Measurements from ENCODE around the gene OTOG.

The OTOG gene

DNA sequence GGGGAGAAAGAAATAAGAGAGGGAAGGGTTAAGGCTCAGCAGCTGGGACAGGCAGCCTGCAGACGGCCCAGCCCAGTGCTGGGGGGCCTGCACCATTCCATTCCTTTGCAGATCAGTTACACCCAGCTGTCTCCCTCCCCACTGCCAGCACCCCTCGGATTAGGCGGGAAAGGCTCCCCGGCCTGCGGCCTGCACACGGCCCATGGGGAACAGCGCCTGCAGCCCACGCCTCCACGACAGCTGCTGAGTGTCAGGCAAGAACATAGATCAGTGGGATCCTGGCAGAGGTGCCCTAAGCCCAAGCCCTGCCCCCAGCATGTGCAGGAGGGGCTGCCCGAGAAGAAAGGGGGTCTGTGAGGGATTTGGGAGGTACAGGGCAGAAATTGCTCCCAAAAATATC lies 106.6 kb downstream of the OTOG start:
- no peak for FAIRE-seq

DNA sequence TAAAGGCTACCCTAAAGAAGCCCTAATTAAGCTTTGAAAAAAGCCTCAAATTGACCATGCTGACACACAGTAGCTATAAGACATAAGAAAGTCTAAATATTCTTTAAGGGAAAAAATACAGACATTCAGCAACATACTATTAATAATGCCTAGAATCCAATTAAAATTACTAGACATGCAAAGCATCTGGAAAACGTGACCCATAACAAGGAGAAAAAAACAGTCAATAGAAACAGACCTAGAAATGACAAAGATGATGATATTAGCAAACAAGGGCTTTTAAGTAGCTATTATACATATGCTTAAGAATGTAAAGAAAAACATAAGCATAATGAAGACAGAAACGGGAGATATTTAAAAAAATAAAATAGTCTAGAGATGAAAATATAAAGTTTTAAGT lies 108.6 kb downstream of the OTOG start:
- no peak for FAIRE-seq

DNA sequence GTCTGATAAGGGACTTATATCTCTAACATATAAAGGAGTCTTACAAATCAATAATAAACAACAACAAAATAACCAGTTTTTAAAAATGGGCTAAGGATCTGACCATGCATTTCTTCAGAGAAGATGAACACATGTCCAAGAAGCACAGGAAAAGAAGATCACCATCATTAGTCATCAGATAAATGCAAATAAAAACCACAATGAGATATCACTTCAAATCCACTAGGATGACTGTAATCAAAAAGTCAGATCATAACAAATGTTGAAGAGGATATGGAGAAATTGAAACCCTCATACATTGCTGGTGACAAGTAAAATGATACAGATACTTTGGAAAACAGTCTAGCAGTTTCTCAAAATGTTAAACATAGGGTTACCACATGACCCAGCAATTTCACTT lies 111.2 kb downstream of the OTOG start:
- no peak for FAIRE-seq

DNA sequence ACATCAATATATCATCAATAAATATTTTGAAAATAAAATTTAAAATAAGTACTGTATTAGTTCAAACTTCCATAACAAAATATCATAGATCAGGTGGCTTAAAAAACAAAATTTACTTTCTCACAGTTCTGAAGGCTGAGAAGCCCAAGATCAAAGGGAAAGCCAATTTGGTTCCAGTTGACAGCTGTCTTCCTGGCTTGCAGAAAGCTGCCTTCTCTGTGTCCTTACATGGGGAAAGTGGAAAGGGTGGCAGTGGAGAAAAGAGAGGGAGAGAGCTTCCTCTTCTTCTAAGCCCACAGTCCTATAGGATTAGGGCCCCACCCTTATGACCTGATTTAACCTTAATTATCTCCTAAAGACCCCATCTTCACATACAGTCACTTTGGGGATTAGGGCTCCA lies 121.1 kb downstream of the OTOG start:
- no peak for FAIRE-seq

DNA sequence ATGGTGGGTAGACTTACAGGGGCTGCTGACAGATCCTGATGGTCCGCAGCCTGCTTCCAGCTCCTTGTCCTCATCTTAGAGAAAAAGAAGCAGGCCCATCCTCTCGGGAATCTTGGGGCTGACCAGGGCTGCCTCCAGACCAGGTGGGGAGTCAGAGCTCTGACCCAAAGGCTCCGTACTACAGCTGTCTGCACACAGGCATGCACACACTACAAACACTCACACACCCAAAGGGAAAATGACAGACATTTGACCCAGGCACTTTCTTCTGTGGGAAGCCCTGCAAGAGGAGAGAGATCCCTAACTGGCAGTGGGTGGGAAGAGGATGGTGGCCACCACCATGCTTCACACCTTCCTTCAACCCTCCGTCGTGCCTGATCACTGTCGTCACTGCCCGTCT lies 125.4 kb downstream of the OTOG start:
- no peak for FAIRE-seq

DNA sequence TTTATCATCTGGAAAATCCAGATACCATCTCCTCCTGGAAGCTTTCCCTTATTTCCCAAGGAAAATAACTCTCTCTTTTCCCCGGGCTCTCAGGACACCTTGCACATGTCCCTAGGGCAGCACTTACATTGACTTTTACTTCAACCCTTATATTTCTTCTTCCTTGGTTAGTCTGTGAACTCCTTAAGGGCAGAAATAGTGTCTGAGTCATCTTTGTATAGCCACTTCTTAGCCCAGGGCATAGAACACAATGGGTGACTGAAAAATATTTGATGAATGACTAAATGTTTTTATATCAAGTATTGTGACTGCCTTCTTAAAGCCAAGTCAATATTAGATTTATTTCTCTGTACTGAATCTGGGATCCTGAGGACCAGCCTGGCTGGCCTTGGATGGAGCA lies 126.9 kb downstream of the OTOG start:
- no peak for FAIRE-seq

DNA sequence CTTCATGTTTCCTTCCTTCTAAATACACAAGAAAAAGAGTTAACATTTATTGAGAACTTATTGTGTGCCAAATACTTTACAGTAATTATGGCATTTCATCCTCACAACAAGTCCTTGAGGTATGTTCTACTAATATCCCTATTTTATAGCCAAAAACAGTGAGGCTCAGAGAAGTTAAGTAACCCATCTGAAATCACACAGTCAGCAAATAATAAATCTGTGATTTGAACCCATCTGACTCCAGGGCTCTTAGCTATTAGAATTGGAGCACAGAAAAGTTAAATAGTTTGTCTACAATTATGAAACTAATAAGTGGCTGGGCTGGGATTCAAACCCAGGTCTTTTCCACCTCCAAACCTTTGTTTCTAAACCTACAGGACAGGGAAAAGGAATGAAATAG lies 135.8 kb downstream of the OTOG start:
- FAIRE-seq = no peak

DNA sequence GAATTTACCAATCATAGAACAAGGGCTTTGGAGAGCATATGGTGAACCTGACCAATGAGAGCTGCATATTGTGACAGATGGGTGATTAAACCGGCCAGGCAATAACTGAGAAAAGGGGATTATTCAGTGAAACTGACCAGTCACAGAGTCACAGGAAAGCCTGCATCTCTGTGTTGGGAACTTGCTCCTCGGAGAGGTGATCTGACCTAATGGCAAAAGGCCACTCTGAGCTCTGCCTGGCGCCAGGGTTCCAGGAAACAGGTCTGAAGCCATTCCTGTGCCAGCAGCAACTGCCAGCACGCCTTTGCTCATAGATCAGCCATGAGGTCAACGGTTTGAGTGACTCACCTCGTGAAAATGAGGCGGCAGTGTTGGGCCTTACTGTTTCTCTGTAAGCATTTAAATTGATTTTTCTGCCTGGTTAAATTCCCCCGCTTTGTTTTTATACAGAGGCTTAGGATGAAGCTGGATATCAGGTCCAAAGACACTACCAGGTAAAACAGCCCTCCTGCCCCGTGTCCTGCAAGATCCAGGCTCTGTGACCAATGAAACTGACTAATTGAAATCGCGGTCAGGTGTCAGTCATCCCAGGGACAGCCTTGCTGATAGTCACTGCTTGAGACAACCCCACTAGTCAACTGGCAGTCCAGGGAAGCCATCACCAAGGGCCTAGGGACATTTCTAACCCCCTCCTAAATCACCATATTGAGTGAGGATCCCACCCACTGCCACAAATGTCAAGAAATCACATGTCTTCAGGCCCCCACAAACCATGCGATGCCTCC lies 136.5 kb downstream of the OTOG start:
- no peak for FAIRE-seq

DNA sequence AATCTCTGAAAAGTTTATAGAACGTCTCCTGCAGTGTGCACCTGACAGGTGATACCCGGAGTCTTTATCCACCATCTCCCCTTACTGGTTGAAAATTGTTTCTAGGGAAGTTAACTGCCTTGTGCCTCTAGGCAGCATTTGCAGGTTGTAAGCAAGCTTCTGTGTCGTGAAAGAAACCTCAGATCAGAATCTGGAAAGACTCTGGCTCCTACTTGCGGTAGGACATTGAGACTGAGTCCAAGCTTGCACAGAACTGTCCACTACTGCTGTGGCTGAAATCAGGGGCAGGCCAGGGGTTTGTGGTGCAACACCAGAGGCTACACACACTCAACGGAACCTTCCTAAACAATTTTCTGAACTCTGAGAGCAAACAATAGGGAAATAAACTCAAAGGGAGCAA lies 137.5 kb downstream of the OTOG start:
- no peak for FAIRE-seq

DNA sequence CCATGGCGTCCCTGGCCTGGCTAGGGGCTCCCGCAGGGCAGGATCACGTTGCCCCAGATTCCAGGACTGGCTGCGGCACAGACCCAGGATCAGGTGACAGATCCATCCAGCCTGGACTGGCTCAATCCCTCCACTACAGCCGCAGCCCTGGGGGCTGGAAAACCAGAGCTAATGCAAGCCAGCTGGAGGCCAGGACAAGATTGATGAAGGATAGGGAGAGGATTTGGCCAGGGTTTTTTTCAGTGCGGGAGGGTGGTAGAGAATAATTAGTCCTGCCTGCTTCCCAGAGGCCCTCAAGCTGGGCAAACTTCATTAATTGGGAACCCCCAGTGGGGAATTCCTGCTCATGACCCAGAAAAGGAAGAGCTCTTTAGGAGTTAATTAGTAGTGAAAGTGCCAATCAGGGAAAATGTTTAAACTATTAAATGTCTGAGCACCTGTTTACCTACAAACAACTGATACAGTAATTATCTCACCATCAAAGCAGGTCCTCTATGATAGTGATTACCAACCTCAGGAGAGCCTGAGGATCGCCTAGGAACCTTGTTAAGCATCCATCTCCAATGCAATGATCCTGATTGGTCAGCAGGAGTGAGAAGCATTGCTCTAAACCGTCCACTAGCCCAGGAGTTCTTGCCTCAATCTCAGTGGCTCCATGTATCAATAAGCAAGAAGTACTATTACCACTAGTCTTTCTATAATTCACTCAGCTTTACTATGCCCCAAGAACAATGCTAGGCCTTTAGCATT lies 139.3 kb downstream of the OTOG start:
- FAIRE-seq = no peak

DNA sequence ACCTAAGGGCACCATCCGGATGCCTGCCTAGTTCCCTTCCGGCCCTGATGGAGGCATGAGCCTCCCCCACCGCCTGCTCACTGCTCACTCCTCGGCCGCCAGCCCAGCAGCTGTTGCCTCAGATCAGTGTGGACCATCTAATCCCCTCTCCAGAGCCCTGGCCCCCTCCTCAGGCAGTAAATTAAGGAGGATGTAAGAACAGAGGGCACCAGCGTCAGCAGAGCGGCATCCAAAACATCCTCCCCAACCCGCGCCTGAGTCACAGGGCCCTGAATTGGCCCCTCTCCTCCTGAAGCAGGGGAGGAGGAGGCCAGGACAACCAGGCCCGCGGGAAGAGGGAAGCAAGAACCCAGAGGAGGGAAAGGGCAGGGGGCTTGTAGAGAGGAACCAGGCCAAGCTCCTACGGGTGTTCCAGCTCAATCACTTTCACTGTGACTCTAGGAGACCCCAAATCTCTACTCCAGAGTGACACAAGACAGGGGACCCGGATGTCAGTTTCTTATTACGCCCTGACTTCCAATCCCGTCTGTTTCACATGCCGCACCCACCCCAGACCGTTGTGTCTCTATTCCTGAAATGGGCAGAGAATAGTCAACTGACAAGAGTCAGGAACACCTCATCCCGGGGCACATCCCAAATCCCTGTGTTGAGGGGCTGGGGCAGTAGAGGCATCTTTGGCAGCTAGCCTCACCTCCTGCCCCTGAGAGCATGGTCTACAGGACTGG lies 141.0 kb downstream of the OTOG start:
- no peak for FAIRE-seq

DNA sequence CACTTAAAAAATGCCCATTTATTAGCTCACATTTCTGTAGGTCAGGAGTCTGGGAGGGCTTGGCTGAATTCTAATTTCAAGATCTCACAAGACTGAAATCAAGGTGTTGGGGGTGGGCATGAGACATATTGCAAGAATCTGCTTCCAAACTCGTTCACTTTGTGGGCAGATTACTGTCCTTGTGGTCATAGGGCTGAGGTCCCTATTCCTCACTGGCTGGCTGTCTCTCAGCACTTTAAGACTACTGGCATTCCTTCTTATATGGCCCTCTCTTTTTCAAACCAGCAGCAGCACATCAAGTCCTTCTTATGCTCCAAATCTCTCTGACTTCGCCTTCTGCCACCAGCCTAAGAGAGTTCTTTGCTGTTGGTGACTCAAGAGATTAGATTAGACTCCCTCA lies 144.5 kb downstream of the OTOG start:
- no peak for FAIRE-seq

DNA sequence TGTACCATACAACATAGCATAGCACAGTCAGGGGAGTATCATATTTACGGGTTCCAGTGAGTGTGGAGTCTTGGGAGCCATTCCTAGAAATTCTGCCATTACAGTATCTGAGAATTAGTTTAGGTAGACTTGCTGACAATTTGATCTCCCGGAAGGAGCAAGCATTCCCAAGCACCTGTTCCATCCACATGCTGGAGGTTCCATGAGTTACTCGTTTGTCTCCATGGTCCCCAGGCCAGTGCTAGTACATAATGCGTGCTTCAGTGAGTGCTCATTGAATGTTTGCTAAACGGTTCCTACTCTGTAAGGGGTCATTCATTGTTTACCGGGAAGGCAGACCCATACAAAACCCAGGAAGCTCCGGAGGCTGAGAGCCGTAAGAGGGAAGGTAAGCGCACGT lies 144.9 kb downstream of the OTOG start:
- no peak for FAIRE-seq

DNA sequence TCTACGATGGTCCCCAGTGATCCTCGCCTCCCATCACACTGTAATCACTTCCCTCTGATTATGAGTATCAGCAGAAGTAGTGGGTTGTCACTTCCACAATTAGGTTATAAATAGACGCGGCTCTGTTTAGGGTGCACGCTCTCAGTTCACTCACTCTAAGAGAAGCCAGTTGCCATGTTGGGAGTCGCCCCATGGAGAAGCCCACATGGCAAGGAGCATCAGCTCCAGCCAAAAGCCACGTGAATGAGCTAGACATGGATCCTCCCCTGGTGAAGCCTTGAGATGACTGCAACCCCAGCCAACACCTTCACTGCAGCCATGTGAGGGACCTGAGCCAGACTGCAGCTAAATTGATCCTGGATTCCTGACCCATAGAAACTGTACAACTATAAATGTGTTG lies 145.9 kb downstream of the OTOG start:
- no peak for FAIRE-seq

DNA sequence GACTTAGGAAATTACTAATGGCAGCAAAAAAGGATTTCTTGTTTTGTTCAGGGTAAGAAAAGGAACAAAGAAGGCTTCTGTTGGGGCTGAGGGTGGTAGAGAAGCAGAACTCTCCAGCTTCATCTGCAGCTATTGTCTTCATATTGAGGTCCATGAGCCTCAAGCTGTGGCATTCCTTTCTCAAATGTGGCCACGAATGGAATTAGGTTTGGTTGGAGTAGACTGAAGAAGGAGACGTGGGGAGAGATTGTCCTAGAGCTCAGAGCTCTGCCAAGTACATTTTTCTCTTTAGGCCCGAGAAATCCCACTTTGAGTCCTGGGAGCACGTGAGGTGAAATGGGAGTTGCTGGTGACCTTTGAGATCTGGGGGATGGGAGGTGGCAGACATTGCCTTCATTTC lies 146.5 kb downstream of the OTOG start:
- FAIRE-seq = no peak

DNA sequence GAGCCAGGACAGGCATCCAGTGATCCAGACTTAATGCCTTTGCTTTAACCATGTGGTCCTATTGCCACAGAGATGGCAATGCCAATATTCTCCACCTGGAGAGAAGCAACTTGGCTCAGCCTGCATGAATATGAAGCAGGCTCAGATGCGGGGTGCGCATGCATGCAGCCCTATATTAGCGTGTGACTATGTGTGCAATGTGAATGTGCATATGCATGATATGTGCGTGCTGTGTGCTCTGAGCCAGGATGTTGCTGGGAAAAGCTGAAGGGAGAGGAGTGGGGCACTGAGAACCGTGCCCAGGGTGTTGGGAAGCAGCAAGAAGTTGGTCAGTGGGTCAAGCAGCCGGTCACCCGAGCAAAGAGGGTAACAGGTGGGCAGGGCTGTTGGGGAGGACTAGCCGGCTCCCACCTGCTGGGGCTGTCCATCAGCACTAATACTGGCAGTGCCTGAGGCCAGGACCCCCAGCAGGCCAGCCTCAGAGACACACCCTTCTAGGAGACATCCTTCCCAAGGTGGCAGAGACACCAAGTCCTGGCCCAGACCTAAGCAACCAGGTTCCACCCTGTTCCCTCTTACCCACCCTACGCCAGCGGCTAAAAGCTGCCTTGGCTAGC lies 147.5 kb downstream of the OTOG start:
- FAIRE-seq = no peak

DNA sequence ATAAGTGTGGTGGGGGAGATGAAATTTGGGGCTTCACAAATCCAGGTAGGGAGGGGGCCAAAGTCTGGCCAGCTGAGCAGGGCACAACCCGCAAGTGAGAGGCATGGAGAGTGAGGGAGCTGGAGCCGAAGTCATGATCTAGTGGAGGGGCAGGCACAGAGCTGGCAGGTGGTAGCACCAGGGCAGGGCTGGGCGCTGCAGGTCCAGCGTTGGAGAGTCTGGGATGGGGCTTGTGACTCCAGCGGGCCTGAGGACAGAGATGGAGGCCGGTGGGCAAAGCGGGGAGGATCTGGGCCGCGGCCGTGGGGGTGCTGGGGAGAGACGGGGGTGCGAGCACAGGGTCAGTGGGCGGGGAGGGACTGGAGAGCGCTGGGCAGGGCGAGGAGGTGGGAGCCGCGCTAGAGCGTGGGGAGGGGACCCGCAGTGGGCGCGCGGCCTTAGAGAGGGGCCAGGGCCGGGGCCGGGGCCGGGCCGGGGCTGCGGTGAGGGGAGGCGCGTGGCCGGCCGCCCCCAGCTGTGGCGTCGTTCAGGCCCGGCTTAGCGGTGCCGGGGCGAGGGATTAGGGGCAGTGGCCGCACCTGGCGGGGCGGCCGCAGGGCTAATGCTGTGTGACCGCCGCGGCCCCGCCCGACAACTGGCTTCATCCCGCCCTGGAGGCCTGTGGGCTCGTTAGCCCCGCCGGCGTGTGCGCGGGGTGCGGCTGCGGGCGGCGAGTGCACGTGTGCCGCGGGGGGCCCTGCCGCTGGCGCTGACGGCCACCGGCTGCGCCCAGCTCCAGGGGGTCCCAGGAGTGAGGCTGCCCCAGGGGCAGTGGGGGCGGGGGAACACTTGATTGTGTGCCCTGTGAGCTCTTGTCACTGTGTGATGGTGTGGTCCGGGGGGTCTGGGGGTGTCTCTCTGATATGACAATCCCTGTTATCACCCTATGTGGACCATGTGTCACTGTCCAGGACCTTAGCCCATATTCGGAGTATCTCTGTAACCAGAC lies 148.7 kb downstream of the OTOG start:
- no peak for FAIRE-seq

DNA sequence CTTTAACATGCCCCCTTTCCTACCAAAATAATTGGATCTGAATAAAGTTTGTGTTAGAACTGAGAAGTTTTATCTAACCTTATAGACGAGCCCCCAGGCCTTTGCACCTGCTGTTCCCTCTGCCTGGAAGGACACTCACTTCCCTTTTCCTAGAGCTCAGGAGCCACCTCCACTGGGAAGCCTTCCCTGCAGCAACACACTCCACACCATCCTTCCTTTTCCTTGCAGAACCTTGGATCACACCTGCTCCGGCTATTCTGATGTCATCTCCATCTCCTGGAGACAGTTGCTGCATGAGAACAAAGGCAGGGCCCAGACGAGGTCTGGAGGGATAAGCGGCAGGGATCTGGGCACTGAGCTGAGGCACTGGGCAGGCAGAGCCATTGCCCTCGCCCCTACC lies 149.7 kb downstream of the OTOG start:
- FAIRE-seq = no peak

All from endometrium (tissue), 2 donors.